MCF 10A (cell line): Measurements from ENCODE around the gene ELMO1. TPM values are rescaled to one million over a fixed set of nuclear protein-coding genes. Genes with fewer than 3 reads are reported as not detected.

Experiments
- BruUV-seq: library from RNA; stranded (reverse); fragments of 400-500 nt; replicated peaks from 2 replicates; lab custom pipeline; 2021; lab: Mats Ljungman, UMichigan
- CTCF ChIA-PET: fragments of 300-600 bp; sonication (Branson Sonifier 250); formaldehyde crosslinking; extraction: SDS; loops from one replicate; lab custom pipeline; 2021; ENCODE audit warnings: antibody characterized with exemption, inconsistent platforms; lab: Yijun Ruan, JAX
- POLR2A ChIA-PET: fragments of 300-600, 350-650 bp; sonication (Branson Sonifier 250); formaldehyde crosslinking; extraction: SDS; loops from one replicate; lab custom pipeline; 2020; ENCODE audit warnings: antibody characterized with exemption, inconsistent platforms; lab: Yijun Ruan, JAX
- DNase-seq: peaks from one replicate; pipeline ENCODE4 v3.0.0-alpha.2; 2018; ENCODE audit not compliant: unreplicated experiment
- H3K27ac Mint-ChIP-seq: one replicate; pipeline ENCODE4 v1.8.0; 2022; ENCODE audit warnings: mild to moderate bottlenecking, low read depth, mixed read lengths; ENCODE audit not compliant: unreplicated experiment
- H3K27me3 Mint-ChIP-seq: one replicate; pipeline ENCODE4 v1.8.0; 2022; ENCODE audit warnings: mixed read lengths; ENCODE audit not compliant: insufficient read depth, unreplicated experiment
- H3K36me3 Mint-ChIP-seq: one replicate; pipeline ENCODE4 v1.8.0; 2022; ENCODE audit warnings: mild to moderate bottlenecking, moderate library complexity, mixed read lengths; ENCODE audit not compliant: insufficient read depth, unreplicated experiment
- H3K4me1 Mint-ChIP-seq: one replicate; pipeline ENCODE4 v1.8.0; 2022; ENCODE audit warnings: mixed read lengths; ENCODE audit not compliant: insufficient read depth, unreplicated experiment
- H3K4me3 Mint-ChIP-seq: one replicate; pipeline ENCODE4 v1.8.0; 2022; ENCODE audit warnings: mild to moderate bottlenecking, moderate library complexity, mixed read lengths; ENCODE audit not compliant: unreplicated experiment
- H3K9me3 Mint-ChIP-seq: one replicate; pipeline ENCODE4 v1.8.0; 2022; ENCODE audit warnings: mixed read lengths; ENCODE audit not compliant: unreplicated experiment
- CTCF ChIP-seq: fragments of 200-600 bp; IDR thresholded peaks from one replicate; pipeline ENCODE4 v1.8.0; 2022; ENCODE audit warnings: antibody characterized with exemption, mild to moderate bottlenecking; ENCODE audit not compliant: unreplicated experiment
- intact Hi-C: fragments of 100-400 bp; cut with micrococcal nuclease; formaldehyde crosslinking; loops from 2 replicates; pipeline ENCODE4 v1.14.1; 2022
- total RNA-seq: library from RNA; stranded (reverse); gene quantifications from 2 replicates; pipeline ENCODE4 v1.2.3, GENCODE V29; 2022

The ELMO1 gene
- total RNA-seq, 1 experiment from 2014 or later, result 0.30 TPM

DNA sequence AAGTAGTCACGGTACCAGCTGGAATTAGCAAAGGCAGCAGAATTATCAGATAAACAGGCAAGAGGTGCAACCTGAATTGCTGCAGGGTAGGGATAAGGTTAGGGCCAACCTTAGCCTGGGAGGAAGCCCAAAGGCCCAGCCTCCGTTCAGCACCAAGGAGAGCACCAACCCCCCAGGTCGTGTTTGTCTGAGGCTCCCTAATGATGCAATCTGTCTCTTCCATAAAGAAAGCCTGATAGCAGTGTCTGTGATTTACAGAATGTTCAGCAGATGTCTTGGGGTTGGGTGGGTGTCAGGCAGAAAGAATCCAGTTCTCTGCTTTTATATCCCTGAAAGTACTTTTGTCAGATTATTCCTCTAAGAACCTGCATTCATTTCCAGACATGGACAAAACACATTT is 396.0 kb downstream of the ELMO1 start:
- CTCF ChIA-PET, result interaction anchor here (1.3 kb wide), 1 partner anchor 147 kb away, joined by 8 read pairs; no protein-coding TSS in a partner anchor
- Mint-ChIP-seq H3K27me3 (peaks cover 26% of the 10 kb centered on the region), H3K27ac (no peak overlapping the region), H3K36me3 (no peaks in the 10 kb centered on the region), H3K4me1 (no peaks in the 10 kb centered on the region), H3K4me3 (no peak overlapping the region), H3K9me3 (no peaks in the 10 kb centered on the region)
- DNase-seq, result peak; percentile 68
- POLR2A ChIA-PET, result no interaction called here
- intact Hi-C loops, result no loop called here
- TF ChIP-seq CTCF, result no peak
- no TSS peak for BruUV-seq

GRCh38 chr7:37050801-37051200 is 397.9 kb downstream of the ELMO1 start:
- H3K9me3 Mint-ChIP-seq, result no peaks in the 10 kb centered on the region
- no peak for TF ChIP-seq CTCF
- ChIA-PET CTCF (interaction anchor here (0.6 to 0.7 kb wide), 3 partner anchors 63 to 103 kb away, joined by 3 read pairs; no protein-coding TSS in a partner anchor), POLR2A (no interaction called here)
- peaks cover 9% of the 10 kb centered on the region for H3K4me1 Mint-ChIP-seq
- H3K4me3 Mint-ChIP-seq, result no peak overlapping the region
- H3K36me3 Mint-ChIP-seq, result no peaks in the 10 kb centered on the region
- BruUV-seq, result no TSS peak
- H3K27ac Mint-ChIP-seq, result no peak overlapping the region
- DNase-seq, result no peak
- peaks cover 18% of the 10 kb centered on the region for H3K27me3 Mint-ChIP-seq
- intact Hi-C loops, result no loop called here

DNA sequence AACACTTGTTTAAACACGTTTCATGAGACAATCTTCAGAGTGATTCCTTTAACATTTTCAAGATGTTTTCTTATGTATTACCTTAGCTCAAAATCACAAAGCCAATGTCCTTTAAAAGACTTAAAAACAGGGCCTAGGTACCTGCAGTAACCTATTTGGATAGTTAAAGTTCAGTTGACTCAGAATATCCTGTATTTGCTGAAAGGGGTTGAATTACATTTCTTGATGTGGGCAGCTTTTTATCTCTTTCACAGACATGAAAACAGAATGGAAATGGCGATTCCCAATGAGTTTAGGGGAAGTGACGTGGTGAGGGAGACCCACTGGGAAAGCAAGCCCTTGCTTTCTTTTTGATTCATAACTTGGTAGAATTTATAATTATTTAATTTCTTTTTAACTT is 400.0 kb downstream of the ELMO1 start:
- no peak overlapping the region for H3K4me3 Mint-ChIP-seq
- H3K9me3 Mint-ChIP-seq, result no peaks in the 10 kb centered on the region
- BruUV-seq, result no TSS peak
- POLR2A ChIA-PET, result no interaction called here
- H3K27ac Mint-ChIP-seq, result no peak overlapping the region
- H3K36me3 Mint-ChIP-seq, result no peaks in the 10 kb centered on the region
- H3K4me1 Mint-ChIP-seq, result peaks cover 10% of the 10 kb centered on the region
- H3K27me3 Mint-ChIP-seq, result peaks cover under 1% of the 10 kb centered on the region
- CTCF ChIA-PET, result interaction anchor here (0.7 kb wide), 1 partner anchor 96 kb away, joined by 3 read pairs; no protein-coding TSS in a partner anchor
- intact Hi-C loops, result no loop called here
- DNase-seq, result no peak
- TF ChIP-seq CTCF, result no peak

GRCh38 chr7:37047260-37047659 is 401.4 kb downstream of the ELMO1 start:
- no peak for TF ChIP-seq CTCF
- Mint-ChIP-seq H3K27ac (no peak overlapping the region), H3K36me3 (no peaks in the 10 kb centered on the region), H3K9me3 (no peaks in the 10 kb centered on the region), H3K4me3 (no peak overlapping the region), H3K27me3 (no peaks in the 10 kb centered on the region), H3K4me1 (peaks cover 10% of the 10 kb centered on the region)
- BruUV-seq, result no TSS peak
- no peak for DNase-seq
- intact Hi-C loops, result no loop called here
- POLR2A ChIA-PET, result no interaction called here
- CTCF ChIA-PET, result interaction anchor here (1.0 kb wide), 1 partner anchor 152 kb away, joined by 5 read pairs; no protein-coding TSS in a partner anchor
